ENCODE measurements around the gene KLHL33. TPM values are rescaled to one million over a fixed set of nuclear protein-coding genes. Genes with fewer than 3 reads are reported as not detected.
"Not testable (repeated sequence)": the region's sequence is repeated elsewhere in the genome, so short reads cannot be mapped to it uniquely, and the experiment has no call there.

The KLHL33 gene
- total RNA-seq, 1 experiment from 2014 or later = 0.14 TPM

- H3K27ac Mint-ChIP-seq (ENCODE audit: low read depth, unreplicated experiment) = no peak overlapping the region
- DNase-seq (ENCODE audit: unreplicated experiment) = no peak
- no peak overlapping the region for H3K4me3 Mint-ChIP-seq (ENCODE audit: unreplicated experiment)
- no peaks in the 10 kb centered on the region for H3K4me1 Mint-ChIP-seq (ENCODE audit: insufficient read depth, unreplicated experiment)
- ChIA-PET POLR2A (no interaction called here), CTCF (interaction anchor here (0.6 kb wide), 1 partner anchor 311 kb away, joined by 3 read pairs; no protein-coding TSS in a partner anchor)
- peaks cover 10% of the 10 kb centered on the region for H3K36me3 Mint-ChIP-seq (ENCODE audit: insufficient read depth, unreplicated experiment)
- no peaks in the 10 kb centered on the region for H3K9me3 Mint-ChIP-seq (ENCODE audit: unreplicated experiment)
- no peaks in the 10 kb centered on the region for H3K27me3 Mint-ChIP-seq (ENCODE audit: insufficient read depth, unreplicated experiment)
- TF ChIP-seq, protein P1, sequence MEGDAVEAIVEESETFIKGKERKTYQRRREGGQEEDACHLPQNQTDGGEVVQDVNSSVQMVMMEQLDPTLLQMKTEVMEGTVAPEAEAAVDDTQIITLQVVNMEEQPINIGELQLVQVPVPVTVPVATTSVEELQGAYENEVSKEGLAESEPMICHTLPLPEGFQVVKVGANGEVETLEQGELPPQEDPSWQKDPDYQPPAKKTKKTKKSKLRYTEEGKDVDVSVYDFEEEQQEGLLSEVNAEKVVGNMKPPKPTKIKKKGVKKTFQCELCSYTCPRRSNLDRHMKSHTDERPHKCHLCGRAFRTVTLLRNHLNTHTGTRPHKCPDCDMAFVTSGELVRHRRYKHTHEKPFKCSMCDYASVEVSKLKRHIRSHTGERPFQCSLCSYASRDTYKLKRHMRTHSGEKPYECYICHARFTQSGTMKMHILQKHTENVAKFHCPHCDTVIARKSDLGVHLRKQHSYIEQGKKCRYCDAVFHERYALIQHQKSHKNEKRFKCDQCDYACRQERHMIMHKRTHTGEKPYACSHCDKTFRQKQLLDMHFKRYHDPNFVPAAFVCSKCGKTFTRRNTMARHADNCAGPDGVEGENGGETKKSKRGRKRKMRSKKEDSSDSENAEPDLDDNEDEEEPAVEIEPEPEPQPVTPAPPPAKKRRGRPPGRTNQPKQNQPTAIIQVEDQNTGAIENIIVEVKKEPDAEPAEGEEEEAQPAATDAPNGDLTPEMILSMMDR (IDR thresholded peaks at IDR 0.05; ENCODE audit: unreplicated experiment) = no peak
- BruUV-seq (replicated peaks) = no TSS peak
- intact Hi-C loops (cut with micrococcal nuclease) = no loop called here
Observed at GRCh38 chr14:20446889-20447288, 10.9 kb upstream of the KLHL33 start.

DNA sequence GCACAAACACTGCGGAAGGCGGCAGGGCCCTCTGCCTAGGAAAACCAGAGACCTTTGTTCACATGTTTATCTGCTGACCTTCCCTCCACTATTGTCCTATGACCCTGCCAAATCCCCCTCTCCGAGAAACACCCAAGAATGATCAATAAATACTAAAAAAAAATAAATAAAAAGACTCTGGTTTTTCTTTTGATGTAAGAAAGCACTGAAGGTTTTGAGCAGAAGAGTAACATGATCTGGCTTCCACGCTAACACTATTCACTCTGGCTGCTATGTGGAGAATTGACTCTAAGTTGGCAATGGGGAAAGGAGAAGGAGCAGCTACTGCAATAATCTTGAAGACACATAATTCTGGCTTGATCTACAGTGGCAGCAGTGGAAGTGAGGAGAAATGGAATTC lies 7.7 kb upstream of the KLHL33 start:
- H3K27me3 Mint-ChIP-seq (ENCODE audit: insufficient read depth, unreplicated experiment); H3K36me3 Mint-ChIP-seq (ENCODE audit: insufficient read depth, unreplicated experiment); H3K4me1 Mint-ChIP-seq (ENCODE audit: insufficient read depth, unreplicated experiment); CTCF ChIA-PET; BruUV-seq (replicated peaks); DNase-seq (ENCODE audit: unreplicated experiment); H3K27ac Mint-ChIP-seq (ENCODE audit: low read depth, unreplicated experiment); intact Hi-C loops (cut with micrococcal nuclease); H3K4me3 Mint-ChIP-seq (ENCODE audit: unreplicated experiment); H3K9me3 Mint-ChIP-seq (ENCODE audit: unreplicated experiment): not testable (repeated sequence)
- POLR2A ChIA-PET = interaction anchor here (2.3 kb wide), 1 partner anchor 11 kb away, joined by 20 read pairs; the partner anchor contains the start of genes APEX1 and OSGEP

- intact Hi-C loops (cut with micrococcal nuclease) = no loop called here
- H3K36me3 Mint-ChIP-seq (ENCODE audit: insufficient read depth, unreplicated experiment) = no peaks in the 10 kb centered on the region
- H3K9me3 Mint-ChIP-seq (ENCODE audit: unreplicated experiment) = no peaks in the 10 kb centered on the region
- no peaks in the 10 kb centered on the region for H3K4me1 Mint-ChIP-seq (ENCODE audit: insufficient read depth, unreplicated experiment)
- no peaks in the 10 kb centered on the region for H3K27me3 Mint-ChIP-seq (ENCODE audit: insufficient read depth, unreplicated experiment)
- no TSS peak for BruUV-seq (replicated peaks)
- DNase-seq (ENCODE audit: unreplicated experiment) = no peak
- H3K27ac Mint-ChIP-seq (ENCODE audit: low read depth, unreplicated experiment) = no peak overlapping the region
- CTCF ChIA-PET = interaction anchor here (1.0 kb wide), 1 partner anchor 26 kb away, joined by 3 read pairs; no protein-coding TSS in a partner anchor
- POLR2A ChIA-PET = interaction anchor here (0.7 kb wide), 1 partner anchor 13 kb away, joined by 3 read pairs; the partner anchor contains the start of gene OSGEP
- H3K4me3 Mint-ChIP-seq (ENCODE audit: unreplicated experiment) = no peak overlapping the region
- TF ChIP-seq, protein P1 (IDR thresholded peaks at IDR 0.05; ENCODE audit: unreplicated experiment) = no peak
Observed at GRCh38 chr14:20441461-20441860, 5.5 kb upstream of the KLHL33 start.

DNA sequence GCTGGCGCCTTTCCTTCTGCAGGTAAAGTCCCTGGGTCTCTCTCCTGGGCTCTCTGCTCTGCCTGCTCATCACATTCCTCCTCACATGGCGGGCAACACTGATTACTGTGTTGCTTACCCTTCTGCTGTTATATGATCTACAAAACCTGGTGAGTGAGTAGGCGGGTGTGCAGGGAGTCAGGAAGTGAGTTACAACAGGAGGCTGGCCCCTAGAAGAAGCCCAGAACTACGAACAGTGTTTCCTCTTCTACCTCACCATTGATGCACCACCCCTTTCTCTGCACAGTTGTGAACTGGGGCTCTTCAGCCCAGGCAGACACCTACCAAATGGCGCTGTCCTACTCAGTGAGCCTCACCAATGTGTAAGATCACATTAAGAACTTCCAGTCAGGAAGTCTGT lies 4.9 kb upstream of the KLHL33 start:
- DNase-seq (ENCODE audit: unreplicated experiment) = no peak
- TF ChIP-seq, protein P1 (IDR thresholded peaks at IDR 0.05; ENCODE audit: unreplicated experiment) = no peak
- Mint-ChIP-seq H3K27me3 (ENCODE audit: insufficient read depth, unreplicated experiment) (no peaks in the 10 kb centered on the region), H3K9me3 (ENCODE audit: unreplicated experiment) (no peaks in the 10 kb centered on the region), H3K27ac (ENCODE audit: low read depth, unreplicated experiment) (no peak overlapping the region), H3K36me3 (ENCODE audit: insufficient read depth, unreplicated experiment) (no peaks in the 10 kb centered on the region), H3K4me3 (ENCODE audit: unreplicated experiment) (no peak overlapping the region), H3K4me1 (ENCODE audit: insufficient read depth, unreplicated experiment) (no peaks in the 10 kb centered on the region)
- intact Hi-C loops (cut with micrococcal nuclease) = no loop called here
- no TSS peak for BruUV-seq (replicated peaks)
- ChIA-PET POLR2A (interaction anchor here (0.7 to 1.2 kb wide), 2 partner anchors 14 to 18 kb away, joined by 3 read pairs; partner anchors contain the start of gene OSGEP), CTCF (no interaction called here)

GRCh38 chr14:20440465-20440864 lies 4.5 kb upstream of the KLHL33 start:
- no peaks in the 10 kb centered on the region for H3K36me3 Mint-ChIP-seq (ENCODE audit: insufficient read depth, unreplicated experiment)
- ChIA-PET CTCF (no interaction called here), POLR2A (interaction anchor here (1.2 kb wide), 1 partner anchor 17 kb away, joined by 3 read pairs; no protein-coding TSS in a partner anchor)
- TF ChIP-seq, protein P1 (IDR thresholded peaks at IDR 0.05; ENCODE audit: unreplicated experiment) = no peak
- H3K27me3 Mint-ChIP-seq (ENCODE audit: insufficient read depth, unreplicated experiment) = no peaks in the 10 kb centered on the region
- H3K27ac Mint-ChIP-seq (ENCODE audit: low read depth, unreplicated experiment) = no peak overlapping the region
- no peak overlapping the region for H3K4me3 Mint-ChIP-seq (ENCODE audit: unreplicated experiment)
- DNase-seq (ENCODE audit: unreplicated experiment) = no peak
- intact Hi-C loops (cut with micrococcal nuclease) = no loop called here
- H3K4me1 Mint-ChIP-seq (ENCODE audit: insufficient read depth, unreplicated experiment) = no peaks in the 10 kb centered on the region
- BruUV-seq (replicated peaks) = no TSS peak
- H3K9me3 Mint-ChIP-seq (ENCODE audit: unreplicated experiment) = no peaks in the 10 kb centered on the region

Measured in MCF 10A (cell line).